MM.1S (cell line): ENCODE measurements around the gene PYGL.

Source experiments
- DNase-seq: peaks from one replicate; pipeline ENCODE4 v3.0.0-alpha.2; 2015
- H2AFZ ChIP-seq: fragments of 300-600 bp; sonication (generic); 2 replicates; pipeline ENCODE4 v1.6.0; 2016; ENCODE audit warnings: antibody characterized with exemption, low read length
- H3F3A ChIP-seq: fragments of 300-600 bp; sonication (generic); 2 replicates; pipeline ENCODE4 v1.6.1; 2016; ENCODE audit warnings: mild to moderate bottlenecking, antibody characterized with exemption, low read length, moderate library complexity, mixed read lengths; ENCODE audit not compliant: insufficient read depth
- H3K27ac ChIP-seq: fragments of 300-600 bp; sonication (generic); 2 replicates; pipeline ENCODE4 v1.5.1; 2016; ENCODE audit warnings: mild to moderate bottlenecking, low read length
- H3K27me3 ChIP-seq: fragments of 300-600 bp; sonication (generic); replicated peaks from 2 replicates; pipeline ENCODE4 v1.6.0; 2016; ENCODE audit warnings: low read length; ENCODE audit not compliant: insufficient read depth
- H3K36me3 ChIP-seq: fragments of 300-600 bp; sonication (generic); replicated peaks from 2 replicates; pipeline ENCODE4 v1.6.1; 2016; ENCODE audit warnings: mild to moderate bottlenecking, low read length, mixed read lengths; ENCODE audit not compliant: insufficient read depth
- H3K4me1 ChIP-seq: fragments of 300-600 bp; sonication (generic); 2 replicates; pipeline ENCODE4 v1.6.1; 2016; ENCODE audit warnings: low read length, mixed read lengths
- H3K4me2 ChIP-seq: fragments of 300-600 bp; sonication (generic); 2 replicates; pipeline ENCODE4 v1.6.0; 2016; ENCODE audit warnings: low read depth, low read length
- H3K4me3 ChIP-seq: fragments of 300-600 bp; sonication (generic); 2 replicates; pipeline ENCODE4 v1.5.1; 2016; ENCODE audit warnings: low read length, mixed read lengths
- H3K79me2 ChIP-seq: fragments of 300-600 bp; sonication (generic); 2 replicates; pipeline ENCODE4 v1.6.1; 2016; ENCODE audit warnings: mixed run types, low read length, mixed read lengths
- H3K9ac ChIP-seq: fragments of 300-600 bp; sonication (generic); 2 replicates; pipeline ENCODE4 v1.6.1; 2016; ENCODE audit warnings: low read length, mixed read lengths
- H3K9me2 ChIP-seq: fragments of 300-600 bp; sonication (generic); replicated peaks from 2 replicates; pipeline ENCODE4 v1.6.1; 2016; ENCODE audit warnings: mild to moderate bottlenecking, low read length, mixed read lengths; ENCODE audit not compliant: insufficient read depth
- H3K9me3 ChIP-seq: fragments of 300-600 bp; sonication (generic); replicated peaks from 2 replicates; pipeline ENCODE4 v1.6.1; 2016; ENCODE audit warnings: mild to moderate bottlenecking, low read length, mixed read lengths; ENCODE audit not compliant: insufficient read depth
- H4K20me1 ChIP-seq: fragments of 300-600 bp; sonication (generic); 2 replicates; pipeline ENCODE4 v1.6.1; 2016; ENCODE audit warnings: mild to moderate bottlenecking, low read length, moderate library complexity, mixed read lengths; ENCODE audit not compliant: insufficient read depth
- EZH2 ChIP-seq: fragments of 300-600 bp; sonication (generic); optimal IDR thresholded peaks from 2 replicates; pipeline ENCODE3; 2017; ENCODE audit warnings: low read depth, mild to moderate bottlenecking, antibody characterized with exemption, low read length, mixed read lengths
- EZH2phosphoT487 ChIP-seq: fragments of 300-600 bp; sonication (generic); IDR thresholded peaks from 2 replicates; pipeline ENCODE4 v1.6.1; 2018; ENCODE audit warnings: antibody characterized with exemption, low read length
- TF ChIP-seq, protein P1 (sequence below): fragments of 300-600 bp; sonication (generic); IDR thresholded peaks from 2 replicates; pipeline ENCODE4 v1.5.1; 2016; ENCODE audit warnings: antibody characterized with exemption, low read length, mixed read lengths

PYGL gene

DNA sequence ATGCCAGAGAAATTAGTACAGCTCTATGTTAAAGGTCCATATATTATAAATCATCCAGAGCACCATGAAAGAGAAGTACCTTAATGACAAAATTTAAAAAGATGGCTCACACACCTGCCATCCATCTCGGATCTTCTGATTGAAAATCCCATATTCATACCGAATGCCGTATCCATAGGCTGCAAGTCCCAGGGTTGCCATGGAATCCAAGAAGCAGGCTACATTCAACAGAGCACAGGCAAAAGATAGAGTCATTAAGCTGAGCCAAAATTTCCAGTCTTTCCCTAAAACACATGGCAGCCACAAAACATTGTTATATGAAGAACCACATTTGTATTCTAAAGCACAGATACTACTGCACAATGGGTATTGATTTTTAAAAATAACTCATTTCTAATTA is 12.7 kb downstream of the PYGL start:
- Histone ChIP-seq H3F3A (no peaks in the 10 kb centered on the region), H3K9ac (no peak overlapping the region), H3K4me3 (no peak overlapping the region), H4K20me1 (no peaks in the 10 kb centered on the region), H3K27ac (no peak overlapping the region), H3K36me3 (no peaks in the 10 kb centered on the region), H2AFZ (no peak overlapping the region), H3K4me1 (no peaks in the 10 kb centered on the region), H3K79me2 (no peaks in the 10 kb centered on the region), H3K9me2 (no peaks in the 10 kb centered on the region), H3K9me3 (no peaks in the 10 kb centered on the region), H3K27me3 (no peaks in the 10 kb centered on the region), H3K4me2 (no peak overlapping the region)
- TF ChIP-seq EZH2phosphoT487, result no peak
- TF ChIP-seq, protein P1, sequence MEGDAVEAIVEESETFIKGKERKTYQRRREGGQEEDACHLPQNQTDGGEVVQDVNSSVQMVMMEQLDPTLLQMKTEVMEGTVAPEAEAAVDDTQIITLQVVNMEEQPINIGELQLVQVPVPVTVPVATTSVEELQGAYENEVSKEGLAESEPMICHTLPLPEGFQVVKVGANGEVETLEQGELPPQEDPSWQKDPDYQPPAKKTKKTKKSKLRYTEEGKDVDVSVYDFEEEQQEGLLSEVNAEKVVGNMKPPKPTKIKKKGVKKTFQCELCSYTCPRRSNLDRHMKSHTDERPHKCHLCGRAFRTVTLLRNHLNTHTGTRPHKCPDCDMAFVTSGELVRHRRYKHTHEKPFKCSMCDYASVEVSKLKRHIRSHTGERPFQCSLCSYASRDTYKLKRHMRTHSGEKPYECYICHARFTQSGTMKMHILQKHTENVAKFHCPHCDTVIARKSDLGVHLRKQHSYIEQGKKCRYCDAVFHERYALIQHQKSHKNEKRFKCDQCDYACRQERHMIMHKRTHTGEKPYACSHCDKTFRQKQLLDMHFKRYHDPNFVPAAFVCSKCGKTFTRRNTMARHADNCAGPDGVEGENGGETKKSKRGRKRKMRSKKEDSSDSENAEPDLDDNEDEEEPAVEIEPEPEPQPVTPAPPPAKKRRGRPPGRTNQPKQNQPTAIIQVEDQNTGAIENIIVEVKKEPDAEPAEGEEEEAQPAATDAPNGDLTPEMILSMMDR, result no peak
- no peak for TF ChIP-seq EZH2
- no peak for DNase-seq

DNA sequence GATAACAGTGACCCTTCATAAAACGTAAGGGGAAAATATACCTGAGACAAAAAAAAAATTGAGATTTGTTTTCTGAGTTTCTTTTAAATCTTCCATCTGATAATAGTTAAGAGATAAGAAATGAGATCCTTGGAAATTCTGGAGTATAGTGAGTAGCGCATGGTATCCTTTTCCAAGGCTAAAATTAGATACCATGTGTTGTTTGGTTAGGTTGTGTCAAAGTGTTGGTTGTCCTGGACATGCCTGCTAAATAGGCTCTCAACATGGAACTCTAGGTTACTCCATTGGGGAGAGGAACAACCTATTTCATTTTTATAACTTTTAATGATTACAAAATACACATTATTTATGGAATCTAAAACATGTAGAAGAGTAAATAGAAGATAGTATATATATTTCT is 14.8 kb downstream of the PYGL start:
- H3F3A ChIP-seq, result no peaks in the 10 kb centered on the region
- H3K4me3 ChIP-seq, result no peak overlapping the region
- no peak for TF ChIP-seq EZH2
- TF ChIP-seq EZH2phosphoT487, result no peak
- TF ChIP-seq, protein P1, result no peak
- no peaks in the 10 kb centered on the region for H3K79me2 ChIP-seq
- H3K4me2 ChIP-seq, result no peak overlapping the region
- H4K20me1 ChIP-seq, result no peaks in the 10 kb centered on the region
- H3K9me3 ChIP-seq, result no peaks in the 10 kb centered on the region
- H3K36me3 ChIP-seq, result no peaks in the 10 kb centered on the region
- no peaks in the 10 kb centered on the region for H3K27me3 ChIP-seq
- no peaks in the 10 kb centered on the region for H3K4me1 ChIP-seq
- no peak overlapping the region for H3K27ac ChIP-seq
- H2AFZ ChIP-seq, result no peak overlapping the region
- DNase-seq, result no peak
- no peak overlapping the region for H3K9ac ChIP-seq
- H3K9me2 ChIP-seq, result no peaks in the 10 kb centered on the region

DNA sequence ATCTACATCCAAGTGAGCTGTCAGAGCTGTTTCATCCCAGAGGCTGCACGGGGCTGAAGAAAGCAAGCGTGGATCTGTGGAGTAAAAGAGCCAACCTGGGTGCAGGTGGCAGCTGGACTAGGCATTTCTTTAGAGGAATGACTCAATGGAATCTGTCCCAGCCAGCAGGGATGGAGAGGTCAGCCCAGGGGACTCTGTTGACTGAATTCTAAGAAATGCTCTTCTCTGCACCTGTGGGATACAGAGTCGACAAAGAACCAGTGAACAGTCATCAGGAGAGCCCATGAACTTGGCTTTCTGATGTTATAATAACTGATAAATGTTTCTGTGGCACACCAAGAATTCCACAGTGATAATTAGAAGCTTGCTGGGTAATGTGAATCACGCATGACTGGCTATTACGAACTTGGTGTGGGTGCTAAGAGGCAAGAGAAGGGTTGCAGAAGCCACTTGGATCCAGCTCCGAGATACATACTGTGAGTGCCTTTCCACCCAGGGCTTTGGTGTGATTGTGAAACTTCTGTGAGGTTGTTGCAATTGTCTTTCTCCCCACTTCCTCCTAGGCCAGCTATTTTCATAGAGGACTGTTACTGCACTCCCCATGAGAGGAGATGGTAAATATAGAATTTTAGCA is 16.2 kb downstream of the PYGL start:
- no peak overlapping the region for H2AFZ ChIP-seq
- no peaks in the 10 kb centered on the region for H3K79me2 ChIP-seq
- H3K27ac ChIP-seq, result no peak overlapping the region
- no peaks in the 10 kb centered on the region for H3K27me3 ChIP-seq
- no peak overlapping the region for H3K4me2 ChIP-seq
- no peaks in the 10 kb centered on the region for H3K9me3 ChIP-seq
- no peaks in the 10 kb centered on the region for H3K36me3 ChIP-seq
- DNase-seq, result no peak
- no peak for TF ChIP-seq EZH2phosphoT487
- no peaks in the 10 kb centered on the region for H4K20me1 ChIP-seq
- H3K4me1 ChIP-seq, result no peaks in the 10 kb centered on the region
- H3K9ac ChIP-seq, result no peak overlapping the region
- H3F3A ChIP-seq, result no peaks in the 10 kb centered on the region
- no peak overlapping the region for H3K4me3 ChIP-seq
- H3K9me2 ChIP-seq, result no peaks in the 10 kb centered on the region

- H3K9me3 ChIP-seq, result no peaks in the 10 kb centered on the region
- DNase-seq, result no peak
- H3K9ac ChIP-seq, result no peak overlapping the region
- no peak overlapping the region for H2AFZ ChIP-seq
- H3F3A ChIP-seq, result no peaks in the 10 kb centered on the region
- no peak overlapping the region for H3K4me2 ChIP-seq
- H3K9me2 ChIP-seq, result no peaks in the 10 kb centered on the region
- no peaks in the 10 kb centered on the region for H3K79me2 ChIP-seq
- H3K36me3 ChIP-seq, result no peaks in the 10 kb centered on the region
- no peaks in the 10 kb centered on the region for H3K27me3 ChIP-seq
- H3K4me1 ChIP-seq, result no peaks in the 10 kb centered on the region
- H3K27ac ChIP-seq, result no peak overlapping the region
- no peaks in the 10 kb centered on the region for H4K20me1 ChIP-seq
- H3K4me3 ChIP-seq, result no peak overlapping the region
- no peak for TF ChIP-seq EZH2phosphoT487
- TF ChIP-seq EZH2, result no peak
- TF ChIP-seq, protein P1, result no peak
Observed at GRCh38 chr14:50926851-50927386, 17.4 kb downstream of the PYGL start.
